AG10803 (cell line): ENCODE measurements around the gene ZNF691.

Source experiments
- DNase-seq: peaks from one replicate; pipeline ENCODE4 v3.0.0; 2010; ENCODE audit warnings: low read depth
- H3K4me3 ChIP-seq: 2 replicates; pipeline ENCODE4 v1.5.1; 2011; ENCODE audit warnings: mild to moderate bottlenecking, low read length, control low read depth
- TF ChIP-seq, protein P1 (sequence below): conservative IDR thresholded peaks from 2 replicates; pipeline ENCODE4 v1.5.1; 2011; ENCODE audit warnings: mild to moderate bottlenecking, low read length, control low read depth, inconsistent platforms

ZNF691 gene

DNA sequence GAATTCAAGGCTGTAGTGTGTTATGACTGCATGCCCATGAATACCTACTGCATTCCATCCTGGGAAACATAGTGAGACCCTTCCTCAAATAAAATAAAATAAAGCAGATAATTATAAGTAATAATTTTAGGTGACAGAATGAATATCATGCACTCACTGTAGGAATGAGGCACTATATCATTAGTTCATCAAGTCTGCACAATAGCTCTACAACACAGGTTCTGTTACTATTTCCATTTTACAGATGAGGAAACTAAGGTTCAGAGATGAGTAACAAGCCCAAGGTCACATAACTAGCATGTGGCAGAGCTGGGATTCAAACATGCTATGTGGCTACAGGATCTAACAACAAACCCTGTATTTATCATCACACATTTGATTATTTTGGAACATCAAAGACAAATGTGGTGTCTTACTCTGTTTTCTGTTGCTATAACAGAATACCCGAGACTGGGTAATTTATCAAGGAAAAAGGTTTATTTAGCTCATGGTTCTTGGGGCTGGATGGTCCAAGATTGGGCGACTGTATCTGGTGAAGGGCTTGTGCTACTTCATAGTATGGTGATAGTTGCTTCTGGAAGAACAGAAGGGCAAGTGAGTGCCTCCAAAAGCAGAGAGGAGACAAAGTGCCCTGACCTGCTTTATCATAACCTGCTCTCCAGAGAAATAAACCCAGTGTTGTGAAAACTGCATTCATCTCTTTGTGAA is 4.8 kb upstream of the ZNF691 start:
- TF ChIP-seq, protein P1, sequence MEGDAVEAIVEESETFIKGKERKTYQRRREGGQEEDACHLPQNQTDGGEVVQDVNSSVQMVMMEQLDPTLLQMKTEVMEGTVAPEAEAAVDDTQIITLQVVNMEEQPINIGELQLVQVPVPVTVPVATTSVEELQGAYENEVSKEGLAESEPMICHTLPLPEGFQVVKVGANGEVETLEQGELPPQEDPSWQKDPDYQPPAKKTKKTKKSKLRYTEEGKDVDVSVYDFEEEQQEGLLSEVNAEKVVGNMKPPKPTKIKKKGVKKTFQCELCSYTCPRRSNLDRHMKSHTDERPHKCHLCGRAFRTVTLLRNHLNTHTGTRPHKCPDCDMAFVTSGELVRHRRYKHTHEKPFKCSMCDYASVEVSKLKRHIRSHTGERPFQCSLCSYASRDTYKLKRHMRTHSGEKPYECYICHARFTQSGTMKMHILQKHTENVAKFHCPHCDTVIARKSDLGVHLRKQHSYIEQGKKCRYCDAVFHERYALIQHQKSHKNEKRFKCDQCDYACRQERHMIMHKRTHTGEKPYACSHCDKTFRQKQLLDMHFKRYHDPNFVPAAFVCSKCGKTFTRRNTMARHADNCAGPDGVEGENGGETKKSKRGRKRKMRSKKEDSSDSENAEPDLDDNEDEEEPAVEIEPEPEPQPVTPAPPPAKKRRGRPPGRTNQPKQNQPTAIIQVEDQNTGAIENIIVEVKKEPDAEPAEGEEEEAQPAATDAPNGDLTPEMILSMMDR = no peak
- DNase-seq = no peak
- no peak overlapping the region for H3K4me3 ChIP-seq

DNA sequence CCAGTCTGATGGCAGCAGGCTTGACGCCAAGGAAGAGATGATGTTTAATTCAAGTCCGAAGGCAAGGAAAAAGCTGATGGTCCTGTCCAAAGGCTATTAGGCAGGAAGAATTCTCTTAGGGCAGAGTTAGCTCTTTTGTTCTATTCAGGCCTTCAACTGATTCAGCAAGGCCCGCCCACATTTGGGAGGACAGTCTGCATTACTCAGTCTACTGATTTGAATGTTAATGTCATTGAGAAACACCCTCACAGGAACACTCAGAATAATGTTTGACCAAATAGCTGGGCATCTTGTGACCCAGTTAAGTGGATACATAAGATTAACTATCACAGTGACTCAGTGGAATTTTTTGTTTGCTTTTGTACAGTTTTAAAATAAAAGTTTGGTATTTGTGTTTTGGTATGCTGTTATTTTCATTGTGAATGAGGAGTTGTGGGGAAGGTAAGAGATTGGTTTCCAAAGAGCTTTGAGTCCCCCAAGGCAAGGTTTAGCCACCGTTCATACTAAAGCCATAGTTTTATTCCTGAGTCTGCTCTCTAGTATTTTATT is 1.7 kb upstream of the ZNF691 start:
- H3K4me3 ChIP-seq = no peak overlapping the region
- TF ChIP-seq, protein P1 = no peak
- DNase-seq = peak; percentile 20

DNA sequence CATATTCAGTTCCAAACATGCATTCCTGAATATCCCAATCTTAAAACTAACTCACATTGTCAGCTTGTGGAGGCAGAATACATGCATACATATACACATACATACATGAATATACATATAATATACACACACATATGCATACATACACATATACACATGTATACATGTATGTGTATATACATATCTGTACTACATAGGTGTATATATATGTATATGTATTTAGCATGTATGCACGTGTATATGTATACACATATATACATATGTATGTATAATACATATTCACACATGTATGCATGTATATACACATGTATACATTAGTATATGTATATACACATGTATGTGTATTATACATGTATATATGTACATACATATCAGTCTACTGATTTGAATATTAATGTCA is 1.2 kb upstream of the ZNF691 start:
- no peak overlapping the region for H3K4me3 ChIP-seq
- DNase-seq = no peak
- TF ChIP-seq, protein P1 = no peak

DNA sequence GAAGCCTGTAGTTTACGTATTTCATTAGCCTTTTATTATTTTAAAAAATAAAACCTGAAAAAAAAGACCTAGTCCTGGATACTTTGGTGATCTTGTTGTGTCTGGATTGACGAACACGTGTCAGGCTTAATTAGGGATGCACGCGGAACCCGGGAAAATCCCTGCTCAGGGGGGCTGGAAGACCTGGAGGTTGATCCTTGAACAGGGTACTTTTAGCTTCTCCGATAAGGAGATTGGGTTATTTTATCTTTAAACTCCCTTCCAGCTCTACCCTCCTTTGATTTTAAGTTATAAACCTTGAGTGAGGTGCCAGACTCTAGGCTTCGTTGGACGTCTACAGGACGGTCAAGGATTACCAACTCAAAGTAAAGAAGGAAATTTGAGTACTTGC is 552 bp upstream of the ZNF691 start:
- DNase-seq = no peak
- H3K4me3 ChIP-seq = peak overlapping the region; percentile 90
- TF ChIP-seq, protein P1 = no peak

DNA sequence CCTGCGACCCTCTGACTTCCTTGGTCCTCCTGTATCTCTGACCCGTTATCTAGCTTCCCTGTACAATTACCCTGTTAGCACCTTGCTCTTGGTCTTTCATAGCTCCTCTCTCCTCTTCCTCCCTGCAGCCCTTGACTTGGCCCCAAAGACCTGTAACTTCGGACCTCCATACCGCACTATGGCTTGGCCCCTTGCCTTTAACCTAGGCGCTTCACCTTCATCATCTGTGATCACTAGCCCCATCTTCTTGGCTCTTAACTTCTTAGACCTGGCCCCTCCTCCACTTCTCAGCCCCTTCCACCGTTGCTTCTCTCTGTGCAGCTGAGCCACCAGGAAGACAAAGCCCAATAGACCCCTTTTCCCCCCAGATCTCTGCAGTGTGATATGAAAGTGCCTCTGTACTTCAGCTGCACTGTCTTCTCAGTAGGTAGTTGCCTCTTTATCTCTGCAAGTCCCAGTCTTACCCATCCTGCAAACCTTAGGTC is 740 bp downstream of the ZNF691 start:
- peak overlapping the region; percentile 90 for H3K4me3 ChIP-seq
- no peak for DNase-seq
- TF ChIP-seq, protein P1 = no peak

DNA sequence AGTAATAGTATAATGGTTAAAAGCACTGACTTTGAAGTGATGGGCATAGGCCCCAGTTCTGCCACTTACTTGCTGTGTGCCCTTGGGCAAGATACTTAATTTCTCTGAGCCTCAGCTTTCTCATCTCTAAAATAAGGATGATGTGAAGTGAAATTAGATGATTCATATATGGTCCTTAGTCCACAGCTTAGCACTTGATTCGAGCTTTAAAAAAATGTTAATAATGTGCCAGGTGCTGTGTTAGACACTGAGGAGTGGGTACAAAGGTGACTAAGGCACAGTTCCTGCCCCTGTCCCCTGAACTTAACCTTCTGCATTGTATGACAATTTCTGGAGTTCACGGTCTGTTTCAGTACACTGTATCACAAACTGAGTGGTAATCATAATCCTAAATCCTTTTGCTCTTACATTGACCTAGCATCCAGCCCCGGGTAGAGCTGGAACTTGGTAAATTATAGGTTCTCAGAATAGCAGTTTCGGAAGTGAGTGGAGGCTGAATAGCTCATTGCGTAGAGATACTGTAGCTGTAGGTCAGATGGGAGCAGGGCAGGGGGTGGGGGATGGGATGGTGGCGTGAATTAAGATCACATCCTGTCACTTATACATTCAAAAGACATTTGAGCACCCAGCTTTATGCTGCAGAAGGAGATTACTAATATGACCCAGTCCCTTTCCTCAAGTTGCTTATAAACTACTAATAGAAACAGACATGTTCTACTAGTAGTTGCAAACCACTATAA is 1.5 kb downstream of the ZNF691 start:
- H3K4me3 ChIP-seq = peak overlapping the region; percentile 90
- TF ChIP-seq, protein P1 = no peak
- no peak for DNase-seq
